ENCODE data around the gene EHBP1L1.

Gene EHBP1L1

GRCh38 chr11:65571940-65572339, 3.9 kb upstream of the EHBP1L1 start:
- DNase-seq: no peak
- Histone ChIP-seq H3K9ac (ENCODE audit: low read depth, low read length) (peak overlapping the region; percentile 92), H3K4me1 (ENCODE audit: insufficient read depth, low read length) (peaks cover 73% of the 10 kb centered on the region), H3K27ac (ENCODE audit: low read length) (peak overlapping the region; percentile 53), H2AFZ (ENCODE audit: low read depth, low read length) (no peak overlapping the region), H3K4me2 (ENCODE audit: insufficient read depth, low read length) (peak overlapping the region; percentile 98), H3K79me2 (ENCODE audit: insufficient read depth, low read length) (peaks cover 70% of the 10 kb centered on the region), H3K27me3 (ENCODE audit: insufficient read depth, low read length, poor library complexity) (no peaks in the 10 kb centered on the region), H4K20me1 (ENCODE audit: insufficient read depth, low read length) (peaks cover 39% of the 10 kb centered on the region), H3K9me3 (ENCODE audit: insufficient read depth, low read length, severe bottlenecking) (no peaks in the 10 kb centered on the region), H3K36me3 (ENCODE audit: insufficient read depth, low read length) (peaks cover 22% of the 10 kb centered on the region), H3K4me3 (ENCODE audit: low read depth in 1 of 2, low read length in 2 of 2) (peak overlapping the region in 1 of 2 experiments; percentile 84; a peak in 3 of 4 replicates)
- no peak for ATAC-seq (ENCODE audit: insufficient read depth, low read depth)
- no peak for TF ChIP-seq EZH2 (IDR thresholded peaks at IDR 0.05; ENCODE audit: borderline replicate concordance, low read depth, low read length, severe bottlenecking)
- peak; percentile 45 for TF ChIP-seq CTCF (IDR thresholded peaks at IDR 0.05; ENCODE audit: borderline replicate concordance, extremely low read depth, low read length, poor library complexity, severe bottlenecking)

DNA sequence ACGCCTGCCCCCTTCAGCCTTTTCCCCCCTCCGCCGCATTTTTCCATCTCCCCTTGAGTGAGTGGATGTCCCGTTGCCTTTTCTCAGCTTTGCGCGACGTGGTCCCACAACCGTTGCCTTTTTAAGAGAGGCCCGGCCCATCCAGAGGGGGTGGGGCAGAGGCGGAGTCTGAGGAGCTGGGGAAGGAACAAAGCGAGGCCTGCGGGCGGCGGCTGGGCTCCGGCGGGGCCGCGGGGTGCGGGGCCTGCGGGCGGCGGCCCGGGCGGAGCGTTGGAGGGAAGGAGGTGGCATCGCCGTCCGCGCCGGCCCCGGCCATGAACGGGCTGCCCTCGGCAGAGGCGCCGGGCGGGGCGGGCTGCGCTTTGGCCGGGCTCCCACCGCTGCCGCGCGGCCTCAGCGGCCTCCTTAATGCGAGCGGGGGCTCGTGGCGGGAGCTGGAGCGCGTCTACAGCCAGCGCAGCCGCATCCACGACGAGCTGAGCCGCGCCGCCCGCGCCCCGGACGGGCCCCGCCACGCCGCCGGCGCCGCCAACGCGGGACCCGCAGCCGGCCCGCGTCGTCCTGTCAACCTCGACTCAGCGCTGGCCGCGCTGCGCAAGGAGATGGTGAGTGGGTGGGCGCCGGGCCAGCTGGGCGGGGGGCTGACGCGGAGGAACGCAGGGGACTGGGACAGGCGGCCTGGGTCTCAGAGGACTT, 3.3 kb upstream of the EHBP1L1 start, which contains the start of gene FAM89B:
Gene FAM89B, plus strand, starts transcription at position 183 of the 696 bp plus-strand sequence. Its CDS starts 132 bp downstream, at position 315.
- Histone ChIP-seq H3K4me1 (ENCODE audit: insufficient read depth, low read length) (peaks cover 79% of the 10 kb centered on the region), H3K36me3 (ENCODE audit: insufficient read depth, low read length) (peaks cover 22% of the 10 kb centered on the region), H3K4me2 (ENCODE audit: insufficient read depth, low read length) (peak within 1 kb of the TSS; percentile 98), H4K20me1 (ENCODE audit: insufficient read depth, low read length) (peaks cover 39% of the 10 kb centered on the region), H3K9ac (ENCODE audit: low read depth, low read length) (peak within 1 kb of the TSS; percentile 92), H3K27me3 (ENCODE audit: insufficient read depth, low read length, poor library complexity) (no peaks in the 10 kb centered on the region), H3K9me3 (ENCODE audit: insufficient read depth, low read length, severe bottlenecking) (no peaks in the 10 kb centered on the region), H3K4me3 (ENCODE audit: low read depth in 1 of 2, low read length in 2 of 2) (peak within 1 kb of the TSS; percentile 84; a peak in 3 of 4 replicates), H2AFZ (ENCODE audit: low read depth, low read length) (0 out of 2 replicates have a peak within 1 kb of the TSS, but pooled peaks have one; percentile 27), H3K27ac (ENCODE audit: low read length) (peak within 1 kb of the TSS; percentile 65), H3K79me2 (ENCODE audit: insufficient read depth, low read length) (peaks cover 75% of the 10 kb centered on the region)
- ATAC-seq (ENCODE audit: insufficient read depth, low read depth): peak; percentile 31
- DNase-seq: peak; percentile 94
- TF ChIP-seq EZH2 (IDR thresholded peaks at IDR 0.05; ENCODE audit: borderline replicate concordance, low read depth, low read length, severe bottlenecking): no peak
- TF ChIP-seq CTCF (IDR thresholded peaks at IDR 0.05; ENCODE audit: borderline replicate concordance, extremely low read depth, low read length, poor library complexity, severe bottlenecking): no peak

GRCh38 chr11:65573391-65574079, 2.3 kb upstream of the EHBP1L1 start:
- TF ChIP-seq EZH2 (IDR thresholded peaks at IDR 0.05; ENCODE audit: borderline replicate concordance, low read depth, low read length, severe bottlenecking) (no peak), CTCF (IDR thresholded peaks at IDR 0.05; ENCODE audit: borderline replicate concordance, extremely low read depth, low read length, poor library complexity, severe bottlenecking) (no peak)
- DNase-seq (no peak), ATAC-seq (ENCODE audit: insufficient read depth, low read depth) (no peak)
- Histone ChIP-seq H3K9me3 (ENCODE audit: insufficient read depth, low read length, severe bottlenecking) (no peaks in the 10 kb centered on the region), H3K27ac (ENCODE audit: low read length) (peak overlapping the region; percentile 54), H3K4me2 (ENCODE audit: insufficient read depth, low read length) (peak overlapping the region; percentile 98), H3K9ac (ENCODE audit: low read depth, low read length) (peak overlapping the region; percentile 92), H3K4me3 (ENCODE audit: low read depth in 1 of 2, low read length in 2 of 2) (peak overlapping the region; percentile 38 to 84; a peak in 3 of 4 replicates), H3K4me1 (ENCODE audit: insufficient read depth, low read length) (peaks cover 76% of the 10 kb centered on the region), H3K79me2 (ENCODE audit: insufficient read depth, low read length) (peaks cover 67% of the 10 kb centered on the region), H2AFZ (ENCODE audit: low read depth, low read length) (no peak overlapping the region), H3K36me3 (ENCODE audit: insufficient read depth, low read length) (peaks cover 19% of the 10 kb centered on the region; the same call in 1 of the 2 replicates), H3K27me3 (ENCODE audit: insufficient read depth, low read length, poor library complexity) (no peaks in the 10 kb centered on the region), H4K20me1 (ENCODE audit: insufficient read depth, low read length) (peaks cover 40% of the 10 kb centered on the region)

Measured in DND-41 (cell line).